ENCODE data around the gene ALKBH5.

DNA sequence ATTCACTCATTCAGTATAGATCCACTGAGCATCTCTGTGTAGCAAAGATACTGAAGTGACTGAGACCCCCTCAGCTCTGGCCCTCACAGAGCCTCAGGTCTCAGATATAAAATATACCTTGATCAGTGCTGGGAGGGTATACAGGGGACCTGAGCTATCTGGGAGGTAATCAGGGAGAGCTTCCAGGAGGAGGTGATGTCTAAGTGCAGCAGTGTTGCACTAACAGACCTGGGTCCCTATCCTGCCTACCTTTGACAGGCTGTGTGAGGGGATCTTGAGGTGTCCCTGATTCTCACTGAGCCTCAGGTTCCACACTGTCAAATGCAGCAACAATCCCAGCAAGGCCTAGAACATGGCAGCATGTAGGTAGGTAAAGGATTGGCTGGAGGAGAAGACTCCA, 6.5 kb upstream of the ALKBH5 start:
- TF ChIP-seq, protein P1, sequence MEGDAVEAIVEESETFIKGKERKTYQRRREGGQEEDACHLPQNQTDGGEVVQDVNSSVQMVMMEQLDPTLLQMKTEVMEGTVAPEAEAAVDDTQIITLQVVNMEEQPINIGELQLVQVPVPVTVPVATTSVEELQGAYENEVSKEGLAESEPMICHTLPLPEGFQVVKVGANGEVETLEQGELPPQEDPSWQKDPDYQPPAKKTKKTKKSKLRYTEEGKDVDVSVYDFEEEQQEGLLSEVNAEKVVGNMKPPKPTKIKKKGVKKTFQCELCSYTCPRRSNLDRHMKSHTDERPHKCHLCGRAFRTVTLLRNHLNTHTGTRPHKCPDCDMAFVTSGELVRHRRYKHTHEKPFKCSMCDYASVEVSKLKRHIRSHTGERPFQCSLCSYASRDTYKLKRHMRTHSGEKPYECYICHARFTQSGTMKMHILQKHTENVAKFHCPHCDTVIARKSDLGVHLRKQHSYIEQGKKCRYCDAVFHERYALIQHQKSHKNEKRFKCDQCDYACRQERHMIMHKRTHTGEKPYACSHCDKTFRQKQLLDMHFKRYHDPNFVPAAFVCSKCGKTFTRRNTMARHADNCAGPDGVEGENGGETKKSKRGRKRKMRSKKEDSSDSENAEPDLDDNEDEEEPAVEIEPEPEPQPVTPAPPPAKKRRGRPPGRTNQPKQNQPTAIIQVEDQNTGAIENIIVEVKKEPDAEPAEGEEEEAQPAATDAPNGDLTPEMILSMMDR (IDR thresholded peaks at IDR 0.05) = no peak
- TF ChIP-seq POLR2A (IDR thresholded peaks at IDR 0.05) = no peak
